MM.1S (cell line): ENCODE data around the gene WDR83.
"Not testable (repeated sequence)": the region's sequence is repeated elsewhere in the genome, so short reads cannot be mapped to it uniquely, and the experiment has no call there.

Experiments
- EZH2 ChIP-seq: fragments of 300-600 bp; sonication (generic); optimal IDR thresholded peaks from 2 replicates; pipeline ENCODE3; 2017; ENCODE audit warnings: low read depth, mild to moderate bottlenecking, antibody characterized with exemption, low read length, mixed read lengths
- EZH2phosphoT487 ChIP-seq: fragments of 300-600 bp; sonication (generic); IDR thresholded peaks from 2 replicates; pipeline ENCODE4 v1.6.1; 2018; ENCODE audit warnings: antibody characterized with exemption, low read length
- TF ChIP-seq, protein P1 (sequence below): fragments of 300-600 bp; sonication (generic); IDR thresholded peaks from 2 replicates; pipeline ENCODE4 v1.5.1; 2016; ENCODE audit warnings: antibody characterized with exemption, low read length, mixed read lengths

DNA sequence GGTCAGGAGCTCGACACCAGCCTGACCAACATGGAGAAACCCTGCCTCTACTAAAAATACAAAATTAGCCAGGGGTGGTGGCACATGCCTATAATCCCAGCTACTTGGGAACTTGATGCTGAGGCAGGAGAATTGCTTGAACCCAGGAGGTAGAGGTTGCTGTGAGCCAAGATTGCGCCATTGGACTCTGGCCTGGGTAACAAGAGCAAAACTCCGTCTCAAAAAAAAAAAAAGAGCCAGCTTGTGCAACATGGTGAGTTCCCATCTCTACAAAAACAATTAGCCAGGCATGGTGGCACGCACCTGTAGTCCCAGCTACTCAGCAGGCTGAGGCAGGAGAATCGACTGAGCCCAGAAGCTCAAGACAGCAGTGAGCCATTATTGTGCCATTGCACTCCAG, 11.4 kb downstream of the WDR83 start:
- TF ChIP-seq, protein P1, sequence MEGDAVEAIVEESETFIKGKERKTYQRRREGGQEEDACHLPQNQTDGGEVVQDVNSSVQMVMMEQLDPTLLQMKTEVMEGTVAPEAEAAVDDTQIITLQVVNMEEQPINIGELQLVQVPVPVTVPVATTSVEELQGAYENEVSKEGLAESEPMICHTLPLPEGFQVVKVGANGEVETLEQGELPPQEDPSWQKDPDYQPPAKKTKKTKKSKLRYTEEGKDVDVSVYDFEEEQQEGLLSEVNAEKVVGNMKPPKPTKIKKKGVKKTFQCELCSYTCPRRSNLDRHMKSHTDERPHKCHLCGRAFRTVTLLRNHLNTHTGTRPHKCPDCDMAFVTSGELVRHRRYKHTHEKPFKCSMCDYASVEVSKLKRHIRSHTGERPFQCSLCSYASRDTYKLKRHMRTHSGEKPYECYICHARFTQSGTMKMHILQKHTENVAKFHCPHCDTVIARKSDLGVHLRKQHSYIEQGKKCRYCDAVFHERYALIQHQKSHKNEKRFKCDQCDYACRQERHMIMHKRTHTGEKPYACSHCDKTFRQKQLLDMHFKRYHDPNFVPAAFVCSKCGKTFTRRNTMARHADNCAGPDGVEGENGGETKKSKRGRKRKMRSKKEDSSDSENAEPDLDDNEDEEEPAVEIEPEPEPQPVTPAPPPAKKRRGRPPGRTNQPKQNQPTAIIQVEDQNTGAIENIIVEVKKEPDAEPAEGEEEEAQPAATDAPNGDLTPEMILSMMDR = not testable (repeated sequence)
- not testable (repeated sequence) for TF ChIP-seq EZH2, EZH2phosphoT487
